ENCODE data around the gene APOC1.

GRCh38 chr19:44879309-44880065, 34.9 kb upstream of the APOC1 start:
- TF ChIP-seq EP300 (IDR thresholded peaks at IDR 0.05) (no peak), CTCF (IDR thresholded peaks at IDR 0.05) (no peak)

Measured in stomach (tissue), 4 donors.